GM12891 (cell line): ENCODE results near the gene CACTIN.

Source experiments
- PAX5 ChIP-seq: IDR thresholded peaks from 2 replicates; pipeline ENCODE4 v1.6.1; 2011; ENCODE audit warnings: low read length, moderate library complexity, mild to moderate bottlenecking; ENCODE audit not compliant: insufficient read depth, severe bottlenecking
- POLR2A ChIP-seq: IDR thresholded peaks from 2 replicates; pipeline ENCODE4 v1.6.1; 2011; ENCODE audit warnings: low read depth, low read length, control low read depth
- POLR2AphosphoS5 ChIP-seq: IDR thresholded peaks from 2 replicates; pipeline ENCODE4 v1.6.1; 2011; ENCODE audit warnings: low read depth, low read length, control low read depth
- POU2F2 ChIP-seq: IDR thresholded peaks from 2 replicates; pipeline ENCODE4 v1.6.1; 2011; ENCODE audit warnings: low read depth, mild to moderate bottlenecking, control low read depth, low read length, moderate library complexity
- SPI1 ChIP-seq: IDR thresholded peaks from 2 replicates; pipeline ENCODE4 v1.6.1; 2011; ENCODE audit warnings: low read depth, low read length, control low read depth
- TAF1 ChIP-seq: IDR thresholded peaks from 2 replicates; pipeline ENCODE4 v1.6.1; 2011; ENCODE audit warnings: low read depth, low read length, control low read depth

- no peak for TF ChIP-seq POLR2AphosphoS5
- no peak for TF ChIP-seq PAX5
- no peak for TF ChIP-seq POLR2A
- TF ChIP-seq TAF1: no peak
- no peak for TF ChIP-seq SPI1
- TF ChIP-seq POU2F2: no peak
These were observed 19.1 kb upstream of the CACTIN start for GRCh38 chr19:3645726-3646125.
